Ishikawa (cell line): ENCODE data around the gene ADPRH.

Source experiments
- CEBPB ChIP-seq: IDR thresholded peaks from 2 replicates; pipeline ENCODE4 v1.6.1; 2012
- CREB1 ChIP-seq: IDR thresholded peaks from 2 replicates; pipeline ENCODE4 v1.6.1; 2012; ENCODE audit warnings: low read depth
- EGR1 ChIP-seq: IDR thresholded peaks from 2 replicates; pipeline ENCODE4 v1.6.1; 2012
- EP300 ChIP-seq: IDR thresholded peaks from 2 replicates; pipeline ENCODE4 v1.6.1; 2012; ENCODE audit warnings: borderline replicate concordance
- FOXM1 ChIP-seq: IDR thresholded peaks from 2 replicates; pipeline ENCODE4 v1.6.1; 2012; ENCODE audit warnings: low read depth, borderline replicate concordance
- MAX ChIP-seq: IDR thresholded peaks from 2 replicates; pipeline ENCODE4 v1.6.1; 2012
- NFIC ChIP-seq: IDR thresholded peaks from 2 replicates; pipeline ENCODE4 v1.6.1; 2012
- RAD21 ChIP-seq: IDR thresholded peaks from 2 replicates; pipeline ENCODE4 v1.6.1; 2012; ENCODE audit warnings: low read depth
- REST ChIP-seq: IDR thresholded peaks from 2 replicates; pipeline ENCODE4 v1.6.1; 2012; ENCODE audit warnings: low read depth, mild to moderate bottlenecking
- TAF1 ChIP-seq: IDR thresholded peaks from 2 replicates; pipeline ENCODE4 v1.6.1; 2012; ENCODE audit warnings: low read depth, mild to moderate bottlenecking
- TCF12 ChIP-seq: IDR thresholded peaks from 2 replicates; pipeline ENCODE4 v1.6.1; 2012; ENCODE audit warnings: low read depth
- TEAD4 ChIP-seq: IDR thresholded peaks from 2 replicates; pipeline ENCODE4 v1.6.1; 2012
- USF1 ChIP-seq: IDR thresholded peaks from 2 replicates; pipeline ENCODE4 v1.6.1; 2012
- YY1 ChIP-seq: IDR thresholded peaks from 2 replicates; pipeline ENCODE4 v1.6.1; 2012; ENCODE audit warnings: low read depth
- ZBTB7A ChIP-seq: IDR thresholded peaks from 2 replicates; pipeline ENCODE4 v1.6.1; 2012; ENCODE audit warnings: low read depth

The ADPRH gene

GRCh38 chr3:119571688-119572087, 7.6 kb upstream of the ADPRH start:
- TF ChIP-seq TAF1 (no peak), ZBTB7A (no peak), TEAD4 (no peak), NFIC (no peak)

- TF ChIP-seq NFIC: no peak
- no peak for TF ChIP-seq TAF1
- TF ChIP-seq EGR1: no peak
- no peak for TF ChIP-seq EP300
- TF ChIP-seq USF1: no peak
- no peak for TF ChIP-seq MAX
- TF ChIP-seq TEAD4: no peak
- no peak for TF ChIP-seq RAD21
- TF ChIP-seq ZBTB7A: no peak
- no peak for TF ChIP-seq CEBPB
- no peak for TF ChIP-seq REST
- TF ChIP-seq YY1: no peak
- no peak for TF ChIP-seq TCF12
- TF ChIP-seq FOXM1: no peak
- TF ChIP-seq CREB1: no peak
Observed at GRCh38 chr3:119575507-119575906, 3.8 kb upstream of the ADPRH start.

GRCh38 chr3:119580067-119580760, 922 bp downstream of the ADPRH start:
- TF ChIP-seq CEBPB (no peak), MAX (no peak), RAD21 (no peak), EP300 (no peak), YY1 (no peak), FOXM1 (no peak), TEAD4 (no peak), CREB1 (no peak), REST (no peak), TAF1 (no peak), NFIC (no peak), USF1 (no peak), EGR1 (no peak)

- no peak for TF ChIP-seq FOXM1
- no peak for TF ChIP-seq REST
- TF ChIP-seq TEAD4: no peak
- no peak for TF ChIP-seq USF1
- TF ChIP-seq EGR1: no peak
- no peak for TF ChIP-seq RAD21
- no peak for TF ChIP-seq CREB1
- TF ChIP-seq MAX: no peak
- TF ChIP-seq ZBTB7A: no peak
- TF ChIP-seq EP300: no peak
- no peak for TF ChIP-seq TCF12
- TF ChIP-seq TAF1: no peak
Observed at GRCh38 chr3:119582178-119582577, 2.9 kb downstream of the ADPRH start.
